Psoas muscle (tissue), 8 donors: ENCODE measurements around the gene DDA1. TPM values are rescaled to one million over a fixed set of nuclear protein-coding genes. Genes with fewer than 3 reads are reported as not detected.
"Not testable (repeated sequence)": the region's sequence is repeated elsewhere in the genome, so short reads cannot be mapped to it uniquely, and the experiment has no call there.

ENCODE experiments used
- ATAC-seq, 4 donors: fragments of 200-7000 bp; cut with Tn5 transposase; one replicate each; pipeline ENCODE4 v1.9.1; 2020; ENCODE audit warnings: moderate library complexity in 3 of 4, mild to moderate bottlenecking in 2 of 4
- DNase-seq, 2 donors: peaks; one replicate each; pipeline ENCODE4 v3.0.0-alpha.2; 2020
- H3K27ac ChIP-seq: fragments of 200-600 bp; one replicate; pipeline ENCODE4 v1.8.0; 2022
- H3K27me3 ChIP-seq, 3 donors: fragments of 200-600 bp in 1 of 3; one replicate each; pipeline versions ENCODE4 v1.6.1 to v1.8.0; 2013 to 2022; ENCODE audit warnings: low read length in 2 of 3, mild to moderate bottlenecking in 2 of 3, moderate library complexity in 1 of 3; ENCODE audit not compliant: insufficient read depth in 3 of 3
- H3K36me3 ChIP-seq, 2 donors: fragments of 200-600 bp in 1 of 2; one replicate each; pipeline versions ENCODE4 v1.6.1 to v1.8.0; 2013 to 2022; ENCODE audit warnings: low read depth in 1 of 2, mild to moderate bottlenecking in 1 of 2, moderate library complexity in 1 of 2; ENCODE audit not compliant: insufficient read depth in 1 of 2
- H3K4me1 ChIP-seq: fragments of 200-600 bp; one replicate; pipeline ENCODE4 v1.8.0; 2022
- H3K4me3 ChIP-seq: fragments of 200-600 bp; one replicate; pipeline ENCODE4 v1.8.0; 2022; ENCODE audit warnings: mild to moderate bottlenecking
- H3K9me3 ChIP-seq: fragments of 200-600 bp; one replicate; pipeline ENCODE4 v1.8.0; 2022
- CTCF ChIP-seq: fragments of 200-600 bp; IDR thresholded peaks from one replicate; pipeline ENCODE4 v1.8.0; 2022; ENCODE audit warnings: antibody characterized with exemption
- WGBS, 3 donors: extraction: QIAGEN DNeasy Blood & Tissue Kit; methylation state at CpG; one replicate each; pipeline versions ENCODE4 v1.1.6 to v1.1.7; 2013; 5-methylcytosine and 5-hydroxymethylcytosine counted together
- intact Hi-C, 2 donors: fragments of 100-400 bp; cut with DNase I; formaldehyde crosslinking; loops; one replicate each; pipeline versions ENCODE4 v1.11.0 to v1.14.2; 2022
- polyA plus RNA-seq, 3 donors: library from polyadenylated mRNA; stranded (reverse); fragments of 200-250 nt; gene quantifications; one replicate each; pipeline ENCODE4 v1.2.3, GENCODE V29; 2013
- total RNA-seq, 4 donors: library from RNA; stranded (reverse); fragmentation: NEBNext Ultra II Directional in 2 of 4; extraction: Animal tissue kit (Norgen Biotek cat#: 25700) in 2 of 4; gene quantifications; one replicate each; pipeline versions ENCODE4 v1.2.1 to v1.2.4, GENCODE V29; 2021 to 2023
- donor health status: healthy with polysubstance abuse.
- donor health status: DM: no; HTN: no; CAD: no; lungs with moderate emphysema.
- donor health status: Bipolar disorder and iron deficiency.
- donor health status: healthy.
- donor health status: DM: yes; HTN: yes; CAD: no.
- donor health status: DM: no; HTN: no; CAD: no.
- donor health status: DM: no; HTN: no; CAD: no.
- donor health status: DM: yes; HTN: yes; CAD: no.

The DDA1 gene
- total and polyA plus RNA-seq, 7 donors, result 21.5 to 90.4 (median 35.4) TPM

- no peaks in the 10 kb centered on the region for H3K27me3 ChIP-seq
- 80 to 87% (median 87%) methylated on average over 7 of the region's 7 CpGs for WGBS, 3 donors
- DNase-seq (no peak), ATAC-seq (no peak)
- no peak for TF ChIP-seq CTCF
- no peak overlapping the region for H3K4me3 ChIP-seq
- no peaks in the 10 kb centered on the region for H3K9me3 ChIP-seq
- peak overlapping the region; percentile 46 for H3K27ac ChIP-seq
- no peaks in the 10 kb centered on the region for H3K4me1 ChIP-seq
- H3K36me3 ChIP-seq, result no peaks in the 10 kb centered on the region
- intact Hi-C loops, result no loop called here
These were observed 47.8 kb downstream of the DDA1 start for GRCh38 chr19:17357078-17357666.

GRCh38 chr19:17357724-17358123 lies 48.4 kb downstream of the DDA1 start:
- no peaks in the 10 kb centered on the region for H3K9me3 ChIP-seq
- intact Hi-C loops, result no loop called here
- H3K36me3 ChIP-seq, result no peaks in the 10 kb centered on the region
- no peak overlapping the region for H3K4me3 ChIP-seq
- H3K4me1 ChIP-seq, result no peaks in the 10 kb centered on the region
- no peak for DNase-seq
- no peaks in the 10 kb centered on the region for H3K27me3 ChIP-seq
- peak overlapping the region; percentile 46 for H3K27ac ChIP-seq
- TF ChIP-seq CTCF, result no peak
- WGBS, 3 donors, result 57 to 65% (median 57%) methylated on average over 10 to 11 of the region's 11 CpGs
- ATAC-seq, result peak in 1 of 4 donors; percentile 42

GRCh38 chr19:17358395-17358794 lies 49.0 kb downstream of the DDA1 start:
- Histone ChIP-seq H3K4me3 (no peak overlapping the region), H3K4me1 (no peaks in the 10 kb centered on the region), H3K36me3 (no peaks in the 10 kb centered on the region), H3K27ac (peak overlapping the region; percentile 46), H3K27me3 (no peaks in the 10 kb centered on the region), H3K9me3 (no peaks in the 10 kb centered on the region)
- intact Hi-C loops, result no loop called here
- ATAC-seq (peak in 3 of 4 donors; percentile 43 to 73 (median 70)), DNase-seq (peak in 1 of 2 donors; percentile 43)
- WGBS, 3 donors, result 55 to 59% (median 56%) methylated on average over 7 of the region's 7 CpGs
- TF ChIP-seq CTCF, result no peak

- no peak for TF ChIP-seq CTCF
- Histone ChIP-seq H3K4me1 (no peaks in the 10 kb centered on the region), H3K4me3 (no peak overlapping the region), H3K27me3 (no peaks in the 10 kb centered on the region), H3K36me3 (no peaks in the 10 kb centered on the region), H3K27ac (no peak overlapping the region), H3K9me3 (no peaks in the 10 kb centered on the region)
- DNase-seq, result no peak
- ATAC-seq, result no peak
- WGBS, 3 donors, result 79% methylated on average over 6 of the region's 6 CpGs
- intact Hi-C loops, result no loop called here
These were observed 50.8 kb downstream of the DDA1 start for GRCh38 chr19:17359905-17360800.

GRCh38 chr19:17363852-17364605 lies 54.7 kb downstream of the DDA1 start:
- H3K27ac ChIP-seq, intact Hi-C loops, H3K36me3 ChIP-seq, ATAC-seq, H3K4me3 ChIP-seq, H3K4me1 ChIP-seq, H3K27me3 ChIP-seq, H3K9me3 ChIP-seq, DNase-seq: not testable (repeated sequence)
- WGBS, 3 donors, result 87 to 91% (median 87%) methylated on average over 20 of the region's 20 CpGs
